ENCODE measurements around the gene AFAP1L1.

Gene AFAP1L1

GRCh38 chr5:149288436-149288835, 16.8 kb downstream of the AFAP1L1 start:
- no peak for DNase-seq

DNA sequence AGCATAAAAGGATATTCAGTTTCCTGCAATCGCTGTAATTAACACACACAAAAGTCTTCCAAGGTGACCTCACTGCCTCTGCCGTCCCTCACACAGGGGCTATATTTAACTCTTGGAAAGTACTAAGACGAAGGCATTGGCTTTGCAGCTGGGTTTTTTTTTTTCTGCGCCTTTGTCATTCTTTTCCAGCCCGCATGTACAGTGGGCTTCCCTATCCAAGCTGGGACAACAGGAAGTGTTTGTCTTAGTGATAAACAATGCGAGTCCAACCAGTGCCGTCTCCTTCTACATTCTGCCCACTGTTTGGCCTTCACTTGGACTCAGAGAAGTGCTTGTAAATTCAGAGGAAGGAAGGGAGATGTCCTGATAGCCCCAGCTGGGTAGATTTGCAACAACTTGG, 17.6 kb downstream of the AFAP1L1 start:
- DNase-seq = no peak

GRCh38 chr5:149294872-149295829, 23.5 kb downstream of the AFAP1L1 start:
- DNase-seq = no peak

GRCh38 chr5:149297340-149298025, 25.8 kb downstream of the AFAP1L1 start:
- no peak for DNase-seq

- DNase-seq = no peak
Observed at GRCh38 chr5:149298163-149298562, 26.5 kb downstream of the AFAP1L1 start.

DNA sequence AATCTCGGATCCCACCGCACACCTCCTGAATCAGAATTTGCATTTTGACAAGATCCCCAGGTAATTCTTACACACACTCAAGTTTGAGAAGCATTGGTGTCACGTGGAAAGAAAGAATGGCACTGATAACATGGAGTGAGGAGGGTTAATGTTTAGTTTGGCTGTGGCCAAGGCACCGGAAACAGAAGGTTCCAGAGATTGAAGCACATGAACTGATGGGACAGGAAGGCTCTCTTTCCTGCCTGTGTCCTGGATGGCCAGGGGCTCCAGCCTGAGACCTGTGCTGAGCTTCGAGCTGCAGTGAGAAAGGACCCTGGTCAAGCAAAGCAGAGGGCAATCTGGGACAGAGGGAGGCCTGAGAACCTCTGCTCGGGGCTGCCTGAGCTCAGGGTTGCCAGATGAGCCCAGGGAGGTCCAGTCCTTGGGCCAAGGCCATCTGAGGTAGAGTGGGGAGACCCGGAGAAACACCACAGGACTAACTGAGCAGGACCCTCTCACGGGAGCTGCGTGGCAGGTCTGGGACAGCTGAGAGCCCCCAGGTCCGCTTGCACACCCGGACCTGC, 27.3 kb downstream of the AFAP1L1 start:
- no peak for DNase-seq

- no peak for DNase-seq
Observed at GRCh38 chr5:149299451-149300054, 27.9 kb downstream of the AFAP1L1 start.

GRCh38 chr5:149300441-149300840, 28.8 kb downstream of the AFAP1L1 start:
- DNase-seq = no peak

DNA sequence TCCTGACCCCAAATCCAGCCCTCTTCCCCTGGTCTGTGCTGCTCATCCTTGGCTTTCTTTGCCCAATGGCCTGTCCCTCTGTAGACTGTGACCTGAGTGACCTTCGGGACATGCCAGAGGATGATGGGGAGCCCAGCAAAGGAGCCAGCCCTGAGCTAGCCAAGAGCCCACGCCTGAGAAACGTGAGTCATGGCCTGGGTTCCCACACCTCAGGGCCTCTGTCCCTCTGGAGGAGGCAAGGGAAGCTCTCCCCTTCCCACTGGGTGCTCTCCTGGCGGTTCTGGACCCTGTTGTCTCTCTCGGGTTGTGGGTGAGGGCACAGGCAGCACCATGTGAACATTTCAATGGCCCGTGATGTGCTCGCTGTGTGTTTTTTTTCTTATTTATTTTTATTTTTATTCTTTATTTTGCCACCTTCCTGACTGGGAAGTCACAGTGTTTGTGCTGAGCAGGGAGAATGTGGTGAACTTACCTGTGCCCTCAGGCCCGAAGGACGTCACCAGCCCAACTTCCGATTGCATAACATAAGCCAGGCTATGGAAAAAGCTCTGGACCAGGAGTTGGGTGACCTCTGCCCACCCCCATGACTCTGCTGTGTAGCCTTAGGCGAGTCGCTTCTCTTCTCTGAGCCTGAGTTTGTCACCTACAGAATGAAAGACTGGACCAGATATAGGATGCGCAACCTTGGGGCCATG, 29.5 kb downstream of the AFAP1L1 start:
- DNase-seq = no peak

GRCh38 chr5:149301744-149302380, 30.2 kb downstream of the AFAP1L1 start:
- DNase-seq = no peak

DNA sequence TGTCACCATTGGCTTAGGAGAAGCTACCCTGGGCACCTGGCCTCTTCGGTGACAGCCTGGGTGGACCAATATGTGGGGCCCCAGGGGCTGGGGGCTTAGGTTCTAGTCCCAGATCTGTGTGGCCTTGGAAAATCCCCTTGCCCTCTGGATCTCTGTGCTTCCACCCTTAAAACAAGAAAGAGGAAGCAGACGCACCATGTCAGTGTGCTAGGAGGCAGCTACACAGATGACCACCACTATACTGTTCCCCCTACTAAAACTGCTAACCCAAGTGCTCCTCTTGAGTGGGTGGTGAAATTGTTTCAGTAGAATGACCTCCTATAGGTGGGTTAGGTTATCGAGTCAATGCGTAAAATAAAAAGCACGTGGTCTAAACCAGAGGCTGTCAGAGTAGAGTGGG, 31.0 kb downstream of the AFAP1L1 start:
- DNase-seq = no peak

DNA sequence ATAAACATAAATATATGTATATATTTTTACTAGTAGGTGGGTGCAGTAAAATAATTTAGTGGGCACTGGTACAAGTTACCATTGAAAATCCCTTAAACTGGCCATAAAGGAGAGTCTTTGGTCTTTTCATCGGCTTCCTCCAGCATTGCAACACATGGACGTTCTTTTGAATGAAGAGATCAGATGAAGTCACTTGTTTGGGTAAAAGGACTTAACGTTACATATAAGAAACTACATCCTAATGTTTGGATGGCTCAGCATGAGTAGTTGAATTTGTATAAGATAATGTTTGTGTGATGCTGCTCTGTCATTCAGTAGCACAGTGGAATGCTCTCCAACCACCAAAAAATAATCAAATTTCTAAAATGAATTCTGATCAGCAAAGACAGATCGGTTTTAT, 31.6 kb downstream of the AFAP1L1 start:
- DNase-seq = no peak

- DNase-seq = no peak
Observed at GRCh38 chr5:149304195-149305078, 32.8 kb downstream of the AFAP1L1 start.

GRCh38 chr5:149309354-149309753, 37.7 kb downstream of the AFAP1L1 start:
- DNase-seq = no peak

DNA sequence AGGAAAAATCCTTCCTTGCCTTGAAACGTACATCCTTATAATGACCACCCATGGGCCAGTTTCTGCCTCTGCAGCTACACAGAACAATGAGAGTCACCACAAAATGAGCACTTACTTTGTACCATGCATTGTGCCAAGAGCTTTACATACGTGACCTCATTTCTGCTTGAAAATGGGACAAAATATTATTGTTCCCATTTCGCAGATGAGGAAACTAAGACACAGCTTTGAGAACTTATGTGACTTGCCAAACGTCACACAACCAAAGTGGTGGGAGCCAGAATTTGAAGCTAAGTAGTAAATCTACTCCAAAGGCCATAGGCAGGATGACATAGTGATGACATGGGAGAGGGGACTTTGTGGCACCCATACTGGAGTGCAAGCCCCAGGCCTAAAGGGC, 38.8 kb downstream of the AFAP1L1 start:
- no peak for DNase-seq

GRCh38 chr5:149310947-149311658, 39.4 kb downstream of the AFAP1L1 start:
- DNase-seq = no peak

DNA sequence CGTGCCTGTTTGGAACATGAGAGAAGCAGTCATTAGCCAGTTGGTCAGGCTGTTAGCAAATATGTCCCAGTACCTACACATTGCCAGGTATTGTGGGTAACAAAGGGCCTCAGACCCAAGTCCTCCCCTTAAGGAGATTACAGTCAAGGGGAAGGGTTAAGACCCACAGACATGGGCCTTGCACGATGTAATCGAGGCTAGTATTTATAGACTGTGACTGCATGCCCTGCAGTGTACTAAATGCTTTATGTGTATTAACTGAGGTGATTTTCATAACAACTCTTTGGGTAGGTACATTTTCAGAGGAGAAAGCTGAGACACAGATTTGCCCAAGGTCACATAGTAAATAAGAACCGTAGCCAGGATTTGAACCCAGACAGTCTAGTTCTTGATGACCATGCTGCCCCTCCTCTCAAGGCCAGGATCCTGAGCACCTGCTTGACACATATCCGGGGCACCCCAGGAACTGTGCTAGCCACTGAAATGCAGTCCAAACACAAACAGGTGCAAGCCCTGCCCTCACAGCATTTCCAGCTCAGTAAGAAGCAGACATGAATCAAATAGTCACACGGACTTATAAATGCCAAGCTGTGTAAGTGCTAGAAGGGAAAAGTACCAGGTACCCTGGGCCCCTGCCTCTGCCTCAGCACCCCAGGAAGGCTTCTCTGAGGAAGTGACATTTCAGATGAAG, 41.6 kb downstream of the AFAP1L1 start:
- DNase-seq = no peak

DNA sequence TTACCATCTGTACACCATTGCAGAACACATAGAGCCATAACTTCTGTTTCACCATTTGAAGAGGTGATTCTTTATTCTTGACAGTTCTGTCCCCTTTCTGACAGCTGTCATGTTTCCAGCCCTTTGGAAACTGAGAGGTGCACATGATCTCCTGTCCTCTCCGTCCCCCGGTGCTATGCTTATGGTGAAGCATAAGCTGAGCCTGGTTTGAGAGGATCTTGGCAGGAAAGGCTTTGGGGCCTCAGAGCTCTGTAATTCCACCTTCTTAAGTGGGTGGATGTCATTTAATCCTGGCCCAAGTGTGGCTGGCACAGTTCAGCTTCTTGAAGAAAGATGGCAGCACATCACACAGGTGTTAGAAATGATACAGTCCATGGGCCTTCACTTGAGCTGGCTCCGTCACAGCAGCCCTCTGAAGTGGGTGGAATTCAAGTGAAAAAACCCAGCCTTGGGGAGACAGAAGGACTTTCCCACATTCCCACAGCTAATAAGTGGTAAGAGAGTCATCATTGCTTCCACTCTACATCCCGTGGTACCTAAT, 43.0 kb downstream of the AFAP1L1 start:
- no peak for DNase-seq

- DNase-seq = no peak
Observed at GRCh38 chr5:149315753-149316152, 44.1 kb downstream of the AFAP1L1 start.
